Measurements from ENCODE around the gene METTL14. TPM values are rescaled to one million over a fixed set of nuclear protein-coding genes. Genes with fewer than 3 reads are reported as not detected.
A peak's percentile ranks its signal among the peaks of the same experiment; 100 is the strongest.

The METTL14 gene
- total and polyA plus RNA-seq, 8 donors = 3.5 to 28.0 (median 16.5) TPM

- no peak overlapping the region for H3K4me3 ChIP-seq
- H3K36me3 ChIP-seq = peaks cover 0 to 51% (median 11%) of the 10 kb centered on the region in 3 donors
- no peaks in the 10 kb centered on the region for H3K27me3 ChIP-seq
- no peak for TF ChIP-seq CTCF (IDR thresholded peaks at IDR 0.05)
- intact Hi-C loops (cut with DNase I) = no loop called here
- no peak for ATAC-seq
- H3K27ac ChIP-seq = peak overlapping the region in 1 of 4 donors; percentile 2
- peaks cover 0 to 12% (median 0%) of the 10 kb centered on the region in 3 donors for H3K4me1 ChIP-seq
- DNase-seq = no peak
- WGBS, 2 donors = 55 to 66% methylated on average over 2 of the region's 2 CpGs
- no peaks in the 10 kb centered on the region for H3K9me3 ChIP-seq
- FAIRE-seq = no peak
These were observed 54.0 kb downstream of the METTL14 start for GRCh38 chr4:118739022-118739713.

- ATAC-seq (no peak), FAIRE-seq (peak; percentile 98), DNase-seq (no peak)
- H3K36me3 ChIP-seq = peaks cover 0 to 51% (median 11%) of the 10 kb centered on the region in 3 donors
- intact Hi-C loops (cut with DNase I) = no loop called here
- H3K4me1 ChIP-seq = peaks cover 0 to 12% (median 0%) of the 10 kb centered on the region in 3 donors
- peak in 1 of 4 donors; percentile 24 for TF ChIP-seq CTCF (IDR thresholded peaks at IDR 0.05)
- H3K27me3 ChIP-seq = no peaks in the 10 kb centered on the region
- no peaks in the 10 kb centered on the region for H3K9me3 ChIP-seq
- no peak overlapping the region for H3K27ac ChIP-seq
- WGBS, 2 donors = 30 to 32% methylated on average over 5 of the region's 5 CpGs
- H3K4me3 ChIP-seq = no peak overlapping the region
These were observed 55.7 kb downstream of the METTL14 start for GRCh38 chr4:118740869-118741268.

- WGBS, 2 donors = 63 to 64% methylated on average over 6 of the region's 6 CpGs
- no peak for TF ChIP-seq CTCF (IDR thresholded peaks at IDR 0.05)
- peaks cover 0 to 12% (median 0%) of the 10 kb centered on the region in 3 donors for H3K4me1 ChIP-seq
- no peak overlapping the region for H3K27ac ChIP-seq
- ATAC-seq = no peak
- no peaks in the 10 kb centered on the region for H3K27me3 ChIP-seq
- intact Hi-C loops (cut with DNase I) = no loop called here
- DNase-seq = no peak
- no peaks in the 10 kb centered on the region for H3K9me3 ChIP-seq
- no peak overlapping the region for H3K4me3 ChIP-seq
- H3K36me3 ChIP-seq = peaks cover 0 to 46% (median 11%) of the 10 kb centered on the region in 3 donors
- FAIRE-seq = no peak
These were observed 56.2 kb downstream of the METTL14 start for GRCh38 chr4:118741301-118741855.

GRCh38 chr4:118742050-118742449 is 56.9 kb downstream of the METTL14 start:
- Histone ChIP-seq H3K27me3 (no peaks in the 10 kb centered on the region), H3K4me3 (no peak overlapping the region), H3K27ac (no peak overlapping the region), H3K36me3 (peaks cover 0 to 43% (median 11%) of the 10 kb centered on the region in 3 donors), H3K9me3 (no peaks in the 10 kb centered on the region), H3K4me1 (peaks cover 0 to 12% (median 0%) of the 10 kb centered on the region in 3 donors)
- ATAC-seq (no peak), FAIRE-seq (no peak), DNase-seq (no peak)
- TF ChIP-seq CTCF (IDR thresholded peaks at IDR 0.05) = no peak
- intact Hi-C loops (cut with DNase I) = no loop called here

- no peak overlapping the region for H3K27ac ChIP-seq
- TF ChIP-seq CTCF (IDR thresholded peaks at IDR 0.05) = no peak
- DNase-seq = no peak
- H3K4me1 ChIP-seq = peaks cover 0 to 5% (median 0%) of the 10 kb centered on the region in 3 donors
- H3K9me3 ChIP-seq = no peaks in the 10 kb centered on the region
- H3K27me3 ChIP-seq = no peaks in the 10 kb centered on the region
- no peak overlapping the region for H3K4me3 ChIP-seq
- peaks cover 0 to 31% (median 11%) of the 10 kb centered on the region in 3 donors for H3K36me3 ChIP-seq
- FAIRE-seq = no peak
- peak in 1 of 4 donors; percentile 34 for ATAC-seq
- 80 to 91% methylated on average over 4 of the region's 4 CpGs for WGBS, 2 donors
- intact Hi-C loops (cut with DNase I) = no loop called here
These were observed 58.7 kb downstream of the METTL14 start for GRCh38 chr4:118743867-118744266.
